Skin of body (tissue), 2 donors: ENCODE data around the gene BAG1. TPM values are rescaled to one million over a fixed set of nuclear protein-coding genes. Genes with fewer than 3 reads are reported as not detected.

Experiments
- DNase-seq: peaks from one replicate; lab custom pipeline; 2025; lab: John Stamatoyannopoulos, UW
- total RNA-seq: library from RNA; depleted of rRNA; stranded (reverse); fragments of >200 nt; gene quantifications from one replicate; pipeline ENCODE4 v1.2.3, GENCODE V29; 2014

The BAG1 gene
- total RNA-seq, 1 donor from 2014 or later: 64.7 TPM

- DNase-seq: no peak
Measured at GRCh38 chr9:33273972-33274328, 9.4 kb upstream of the BAG1 start.

DNA sequence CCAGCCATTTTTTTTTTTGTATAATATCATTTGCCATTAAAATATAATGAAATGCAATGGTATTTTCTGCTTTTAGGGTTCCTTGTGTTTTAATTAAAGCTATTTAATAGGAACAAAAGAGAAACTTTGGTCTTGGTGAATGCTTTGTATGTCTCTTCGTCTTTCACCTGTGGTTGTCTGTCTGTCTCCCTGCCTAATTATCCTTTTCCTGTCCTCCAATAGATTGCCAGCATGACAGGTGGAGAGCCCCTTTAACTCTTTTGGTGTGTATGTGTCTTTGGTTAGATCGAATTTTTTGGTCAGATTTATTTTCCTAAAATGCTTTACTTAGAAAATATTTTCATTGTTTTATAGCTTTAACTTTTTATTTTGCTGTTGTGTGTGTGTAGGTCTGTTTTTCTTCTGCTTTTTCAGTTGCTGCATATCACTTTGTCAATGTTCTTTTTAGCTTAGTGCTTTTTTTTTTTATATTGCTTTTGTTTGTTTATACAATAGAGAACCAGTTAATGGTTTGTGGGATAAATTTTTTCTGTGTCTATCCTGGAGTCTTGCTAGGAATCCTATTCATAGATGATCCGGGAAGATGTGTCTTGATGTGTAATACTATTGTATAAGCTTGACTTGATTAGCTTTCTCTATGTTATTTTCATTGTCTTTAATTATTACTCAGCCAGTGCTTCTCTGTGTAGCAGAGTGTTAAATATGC, 8.9 kb upstream of the BAG1 start:
- no peak for DNase-seq

GRCh38 chr9:33272061-33272460, 7.6 kb upstream of the BAG1 start:
- DNase-seq: no peak

GRCh38 chr9:33270146-33270545, 5.6 kb upstream of the BAG1 start:
- no peak for DNase-seq

DNA sequence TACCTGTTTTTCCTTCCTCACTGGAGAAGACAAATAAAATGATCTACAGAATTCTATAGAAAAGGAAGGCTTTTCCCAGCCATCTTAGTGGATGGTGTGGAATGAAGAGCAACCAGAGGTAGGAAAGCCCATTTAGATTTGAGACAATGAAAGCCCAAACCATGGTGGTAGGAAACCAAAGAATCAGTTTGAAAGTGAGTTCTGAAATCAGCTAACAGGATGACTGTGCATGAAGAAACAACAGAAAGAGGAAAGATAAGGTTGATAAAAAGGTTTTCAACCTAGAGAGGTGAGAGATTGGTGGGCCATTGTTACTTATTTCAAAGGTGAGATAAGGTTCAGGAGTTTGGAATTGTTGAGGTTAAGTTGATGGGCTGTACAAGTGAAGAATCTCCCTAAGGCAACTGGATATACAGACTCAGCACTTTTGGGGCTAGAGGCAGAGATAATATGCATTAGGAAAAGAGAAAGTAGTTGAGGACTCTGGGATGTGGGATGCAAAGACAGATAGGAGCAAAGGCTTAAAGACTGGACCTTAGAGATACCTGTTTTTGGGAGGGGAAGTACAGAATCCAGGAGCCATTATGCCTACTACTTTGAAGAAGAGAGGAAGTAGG, 2.8 kb upstream of the BAG1 start:
- DNase-seq: no peak

- no peak for DNase-seq
Measured at GRCh38 chr9:33265211-33265865, 830 bp upstream of the BAG1 start.

GRCh38 chr9:33264003-33264472, 470 bp downstream of the BAG1 start:
- no peak for DNase-seq

DNA sequence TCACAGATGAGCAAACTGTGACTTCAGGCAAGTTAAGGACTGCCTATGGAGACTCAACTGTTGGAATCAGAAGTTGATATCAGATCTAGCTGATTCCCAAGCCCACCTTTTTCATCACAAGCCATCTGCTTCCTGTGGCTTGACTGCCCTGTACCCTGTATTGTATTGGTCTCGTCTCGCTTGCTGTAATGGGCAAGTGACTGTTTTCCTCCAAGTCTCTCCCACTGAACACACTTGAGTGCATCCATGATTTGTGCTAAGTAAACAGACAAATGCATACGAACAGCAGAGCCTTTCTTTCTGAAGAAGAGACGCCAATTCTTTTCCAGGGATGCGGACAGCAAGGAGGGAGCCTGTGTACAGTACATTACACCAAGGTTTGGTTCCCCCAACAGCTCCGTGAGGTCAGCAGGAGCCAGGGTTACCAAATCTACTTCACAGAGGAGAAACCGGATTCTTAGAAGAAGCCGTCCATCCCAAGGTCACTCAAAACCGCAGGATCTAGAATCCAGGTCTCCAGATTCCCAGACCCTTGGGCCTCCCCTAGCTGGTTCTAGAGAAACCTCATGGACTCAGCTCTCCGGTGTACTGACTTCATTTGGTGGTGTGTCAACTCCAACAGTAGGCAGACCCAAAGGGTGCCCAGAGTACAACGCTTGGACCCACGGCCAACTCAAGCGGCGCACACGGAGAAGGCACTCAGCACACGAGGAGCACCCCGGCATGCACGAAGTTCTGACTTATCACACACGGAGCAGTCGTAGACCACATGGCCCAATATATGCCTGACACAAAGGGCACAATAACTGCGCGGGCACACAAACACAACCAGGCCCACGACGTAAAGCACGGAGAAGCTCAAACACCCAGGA, 1.1 kb downstream of the BAG1 start:
- DNase-seq: peak; percentile 26

GRCh38 chr9:33260372-33260771, 4.1 kb downstream of the BAG1 start:
- DNase-seq: no peak

GRCh38 chr9:33257276-33257675, 7.2 kb downstream of the BAG1 start:
- no peak for DNase-seq

GRCh38 chr9:33256236-33256635, 8.3 kb downstream of the BAG1 start:
- DNase-seq: no peak

DNA sequence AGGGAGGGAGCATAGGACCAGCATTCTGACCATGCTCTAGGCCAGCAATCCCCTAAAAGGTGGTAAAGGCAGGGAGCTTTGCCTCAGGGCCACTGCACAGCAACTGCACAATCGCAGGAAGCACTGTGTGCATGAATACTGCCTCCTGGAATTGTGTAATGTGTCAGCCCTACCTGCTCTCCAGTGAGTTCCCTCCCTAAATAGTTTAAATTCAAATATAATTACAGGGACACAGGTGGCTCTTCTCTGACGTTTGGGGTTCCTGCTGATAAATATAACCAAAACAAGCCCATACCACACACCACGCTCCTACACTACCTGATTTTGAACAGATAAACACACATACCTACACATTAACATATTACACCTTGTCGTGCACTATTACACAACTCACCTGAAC, 9.0 kb downstream of the BAG1 start:
- no peak for DNase-seq

GRCh38 chr9:33255014-33255413, 9.5 kb downstream of the BAG1 start:
- no peak for DNase-seq

- DNase-seq: no peak
Measured at GRCh38 chr9:33254211-33254610, 10.3 kb downstream of the BAG1 start.

GRCh38 chr9:33250458-33250995, 14.0 kb downstream of the BAG1 start:
- no peak for DNase-seq

- DNase-seq: no peak
Measured at GRCh38 chr9:33249983-33250382, 14.5 kb downstream of the BAG1 start.

DNA sequence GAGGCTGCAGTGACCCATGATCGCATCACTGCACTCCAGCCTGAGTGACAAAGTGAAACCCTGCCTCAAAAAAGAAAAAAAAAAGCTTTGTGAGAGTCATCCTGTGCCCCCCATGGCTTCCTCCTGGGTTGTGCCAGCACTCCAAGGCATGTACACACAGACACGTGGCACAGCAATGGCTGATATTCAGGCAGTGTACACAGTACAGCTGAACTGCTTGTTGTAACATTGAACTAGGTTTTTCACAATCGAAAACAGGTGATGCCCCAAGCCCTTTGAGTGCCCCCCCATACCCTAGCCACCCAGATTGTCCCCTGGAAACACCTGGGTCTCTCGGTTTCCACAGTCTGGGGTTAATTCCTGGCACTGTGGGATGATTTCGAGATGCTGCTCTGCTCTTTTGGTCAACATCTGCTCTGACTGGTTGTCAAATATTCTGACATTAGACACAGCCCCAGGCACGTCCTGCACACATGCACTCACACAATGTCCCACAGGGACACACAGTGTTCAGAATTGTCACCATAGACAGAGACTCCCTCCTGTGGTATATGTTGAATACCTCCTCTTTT, 15.3 kb downstream of the BAG1 start:
- DNase-seq: no peak

GRCh38 chr9:33248606-33249005, 15.9 kb downstream of the BAG1 start:
- no peak for DNase-seq

DNA sequence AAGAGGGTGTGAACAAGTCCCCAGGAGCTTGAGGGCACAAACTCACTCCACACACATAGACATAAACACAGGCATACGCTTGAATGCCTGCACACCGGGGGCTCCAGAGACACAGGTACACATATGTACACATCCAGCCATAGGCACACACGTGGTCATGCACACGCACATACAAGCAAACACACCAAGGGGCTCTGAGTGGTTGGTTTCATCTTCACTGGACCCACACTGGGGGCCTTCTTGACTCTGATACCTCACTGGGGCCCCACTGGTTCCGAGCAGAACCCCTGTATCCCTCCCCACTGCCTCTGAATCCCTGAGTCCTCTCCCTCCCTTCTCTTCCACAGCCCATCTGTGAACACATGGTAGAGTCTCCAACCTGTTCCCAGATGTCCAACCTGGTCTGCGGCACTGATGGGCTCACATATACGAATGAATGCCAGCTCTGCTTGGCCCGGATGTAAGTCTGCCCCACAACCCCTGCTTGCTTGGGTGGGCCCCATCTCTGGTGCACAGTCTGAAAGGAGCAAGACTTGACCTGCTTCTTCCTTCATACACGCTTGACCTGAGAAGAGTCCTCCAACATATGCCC, 18.1 kb downstream of the BAG1 start:
- DNase-seq: no peak

GRCh38 chr9:33245341-33245740, 19.2 kb downstream of the BAG1 start:
- no peak for DNase-seq
